Measurements from ENCODE around the gene ELMO3.

The ELMO3 gene

GRCh38 chr16:67164599-67165061 lies 34.3 kb upstream of the ELMO3 start, which contains the start of gene HSF4:
HSF4 (plus strand) TSS chr16:67164745; CDS start chr16:67164812, 67 bp downstream.
- no peak for DNase-seq (ENCODE audit: low read depth)

GRCh38 chr16:67165121-67166078 lies 33.5 kb upstream of the ELMO3 start:
- no peak for DNase-seq (ENCODE audit: low read depth)

GRCh38 chr16:67166110-67166547 lies 32.8 kb upstream of the ELMO3 start:
- no peak for DNase-seq (ENCODE audit: low read depth)

GRCh38 chr16:67166598-67167168 lies 32.2 kb upstream of the ELMO3 start:
- no peak for DNase-seq (ENCODE audit: low read depth)

GRCh38 chr16:67167588-67167987 lies 31.3 kb upstream of the ELMO3 start:
- no peak for DNase-seq (ENCODE audit: low read depth)

- DNase-seq (ENCODE audit: low read depth), result no peak
Measured at GRCh38 chr16:67169011-67169451, 29.9 kb upstream of the ELMO3 start.

GRCh38 chr16:67169642-67170167 lies 29.2 kb upstream of the ELMO3 start:
- DNase-seq (ENCODE audit: low read depth), result peak; percentile 41

GRCh38 chr16:67170168-67170948 lies 28.6 kb upstream of the ELMO3 start, which contains the start of gene NOL3:
NOL3 (plus strand) TSS chr16:67170538.
- DNase-seq (ENCODE audit: low read depth), result no peak

- DNase-seq (ENCODE audit: low read depth), result no peak
Measured at GRCh38 chr16:67170949-67171649, 27.8 kb upstream of the ELMO3 start.

- DNase-seq (ENCODE audit: low read depth), result no peak
Measured at GRCh38 chr16:67173323-67173722, 25.6 kb upstream of the ELMO3 start.

- peak; percentile 51 for DNase-seq (ENCODE audit: low read depth)
Measured at GRCh38 chr16:67173808-67174705, 24.9 kb upstream of the ELMO3 start.

- no peak for DNase-seq (ENCODE audit: low read depth)
Measured at GRCh38 chr16:67174706-67175231, 24.2 kb upstream of the ELMO3 start.

- no peak for DNase-seq (ENCODE audit: low read depth)
Measured at GRCh38 chr16:67176662-67177061, 22.3 kb upstream of the ELMO3 start.

GRCh38 chr16:67177743-67178699 lies 20.9 kb upstream of the ELMO3 start:
- DNase-seq (ENCODE audit: low read depth), result no peak

- DNase-seq (ENCODE audit: low read depth), result no peak
Measured at GRCh38 chr16:67179421-67180080, 19.4 kb upstream of the ELMO3 start.

- DNase-seq (ENCODE audit: low read depth), result no peak
Measured at GRCh38 chr16:67180166-67180565, 18.8 kb upstream of the ELMO3 start.

- DNase-seq (ENCODE audit: low read depth), result no peak
Measured at GRCh38 chr16:67181346-67181745, 17.6 kb upstream of the ELMO3 start.

- no peak for DNase-seq (ENCODE audit: low read depth)
Measured at GRCh38 chr16:67182288-67182687, 16.6 kb upstream of the ELMO3 start.
